Cardiac muscle cell (in vitro differentiated cells and primary cell): Measurements from ENCODE around the gene CD247. TPM values are rescaled to one million over a fixed set of nuclear protein-coding genes. Genes with fewer than 3 reads are reported as not detected.

Source experiments
- DNase-seq, 2 donors: peaks; one replicate each; pipeline versions ENCODE4 v3.0.0 to v3.0.0-alpha.2; 2010 to 2017; ENCODE audit warnings: low read depth in 1 of 2, low spot score in 1 of 2
- H3K27ac ChIP-seq: fragments of 200-600 bp; sonication (generic); 2 replicates; pipeline ENCODE4 v1.5.1; 2016
- H3K27me3 ChIP-seq: fragments of 200-600 bp; sonication (generic); 2 replicates; pipeline ENCODE4 v1.6.0; 2016; ENCODE audit warnings: control low read depth
- H3K36me3 ChIP-seq: fragments of 200-600 bp; sonication (generic); 2 replicates; pipeline ENCODE4 v1.5.1; 2016; ENCODE audit warnings: control low read depth
- H3K4me1 ChIP-seq: fragments of 200-600 bp; sonication (generic); 2 replicates; pipeline ENCODE4 v1.8.1; 2017; ENCODE audit warnings: low read depth, mild to moderate bottlenecking, mixed run types
- H3K4me3 ChIP-seq: fragments of 200-600 bp; sonication (generic); 2 replicates; pipeline ENCODE4 v1.5.1; 2016; ENCODE audit warnings: mild to moderate bottlenecking
- H3K9me3 ChIP-seq: fragments of 200-600 bp; sonication (generic); 2 replicates; pipeline ENCODE4 v1.5.1; 2017; ENCODE audit warnings: low read depth, mild to moderate bottlenecking, control low read depth
- polyA plus RNA-seq: library from polyadenylated mRNA; unstranded; fragments of >200 nt; fragmentation: Nextera tagmentation; extraction: Ambion mirVana; gene quantifications from 2 replicates; pipeline ENCODE4 v1.2.1, GENCODE V29; 2016
- total RNA-seq: library from RNA; depleted of rRNA; stranded (reverse); fragments of >200 nt; gene quantifications from 2 replicates; pipeline ENCODE4 v1.2.3, GENCODE V29; 2016
- TF ChIP-seq, protein P1 (sequence below): IDR thresholded peaks from 2 replicates; pipeline ENCODE4 v1.5.1; 2012; ENCODE audit warnings: low read depth, mild to moderate bottlenecking, low read length

CD247 gene
- total and polyA plus RNA-seq, 2 experiments from 2014 or later, result 0.80 TPM; not detected in 1

DNA sequence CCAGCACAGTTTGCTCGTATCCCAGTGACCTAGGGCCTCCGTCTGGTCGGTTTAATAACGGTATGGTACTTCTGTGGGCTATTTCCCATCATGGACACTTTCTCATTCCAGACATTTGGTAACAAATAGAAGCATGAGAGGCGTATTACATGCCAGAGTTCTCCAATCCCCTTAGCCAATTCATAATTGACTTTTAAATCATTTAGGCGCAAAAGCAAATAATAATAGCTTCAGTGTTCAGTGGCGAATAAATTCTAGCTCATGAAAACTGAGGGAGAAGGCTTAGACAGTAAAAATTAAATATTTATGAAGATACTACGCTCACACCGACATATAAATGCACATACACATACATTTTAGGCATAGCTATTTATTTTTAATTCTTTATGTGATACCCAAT lies 50.6 kb downstream of the CD247 start:
- TF ChIP-seq, protein P1, sequence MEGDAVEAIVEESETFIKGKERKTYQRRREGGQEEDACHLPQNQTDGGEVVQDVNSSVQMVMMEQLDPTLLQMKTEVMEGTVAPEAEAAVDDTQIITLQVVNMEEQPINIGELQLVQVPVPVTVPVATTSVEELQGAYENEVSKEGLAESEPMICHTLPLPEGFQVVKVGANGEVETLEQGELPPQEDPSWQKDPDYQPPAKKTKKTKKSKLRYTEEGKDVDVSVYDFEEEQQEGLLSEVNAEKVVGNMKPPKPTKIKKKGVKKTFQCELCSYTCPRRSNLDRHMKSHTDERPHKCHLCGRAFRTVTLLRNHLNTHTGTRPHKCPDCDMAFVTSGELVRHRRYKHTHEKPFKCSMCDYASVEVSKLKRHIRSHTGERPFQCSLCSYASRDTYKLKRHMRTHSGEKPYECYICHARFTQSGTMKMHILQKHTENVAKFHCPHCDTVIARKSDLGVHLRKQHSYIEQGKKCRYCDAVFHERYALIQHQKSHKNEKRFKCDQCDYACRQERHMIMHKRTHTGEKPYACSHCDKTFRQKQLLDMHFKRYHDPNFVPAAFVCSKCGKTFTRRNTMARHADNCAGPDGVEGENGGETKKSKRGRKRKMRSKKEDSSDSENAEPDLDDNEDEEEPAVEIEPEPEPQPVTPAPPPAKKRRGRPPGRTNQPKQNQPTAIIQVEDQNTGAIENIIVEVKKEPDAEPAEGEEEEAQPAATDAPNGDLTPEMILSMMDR, result no peak
- Histone ChIP-seq H3K36me3 (no peaks in the 10 kb centered on the region), H3K4me3 (no peak overlapping the region), H3K27ac (no peak overlapping the region), H3K27me3 (no peaks in the 10 kb centered on the region), H3K9me3 (no peaks in the 10 kb centered on the region), H3K4me1 (peaks cover 13% of the 10 kb centered on the region)
- no peak for DNase-seq

GRCh38 chr1:167467126-167467710 lies 51.1 kb downstream of the CD247 start:
- H3K9me3 ChIP-seq, result no peaks in the 10 kb centered on the region
- DNase-seq, result no peak
- TF ChIP-seq, protein P1, result no peak
- H3K27ac ChIP-seq, result no peak overlapping the region
- no peaks in the 10 kb centered on the region for H3K27me3 ChIP-seq
- H3K4me1 ChIP-seq, result peaks cover 13% of the 10 kb centered on the region
- no peak overlapping the region for H3K4me3 ChIP-seq
- H3K36me3 ChIP-seq, result no peaks in the 10 kb centered on the region

DNA sequence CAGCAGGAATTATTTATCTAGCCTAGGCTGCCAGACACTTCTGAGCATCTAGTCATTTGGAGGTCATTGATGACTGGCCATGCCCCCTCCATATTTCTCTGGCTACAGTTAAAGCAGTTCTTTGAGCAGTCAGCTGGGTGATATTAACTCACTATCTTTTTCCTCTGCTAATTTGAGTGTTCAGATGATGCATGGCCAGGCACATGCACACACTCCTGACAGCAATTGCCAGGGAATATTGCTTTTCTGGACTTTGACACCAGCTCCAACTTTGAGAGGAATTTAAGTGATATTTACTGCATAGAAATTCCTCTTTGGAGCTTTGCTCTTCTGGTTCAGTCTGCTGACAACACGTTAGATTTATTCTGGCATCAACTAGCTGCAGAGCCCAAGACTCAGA lies 52.6 kb downstream of the CD247 start:
- peaks cover 13% of the 10 kb centered on the region for H3K4me1 ChIP-seq
- no peaks in the 10 kb centered on the region for H3K27me3 ChIP-seq
- H3K27ac ChIP-seq, result no peak overlapping the region
- H3K36me3 ChIP-seq, result no peaks in the 10 kb centered on the region
- no peak for DNase-seq
- H3K4me3 ChIP-seq, result no peak overlapping the region
- TF ChIP-seq, protein P1, result no peak
- no peaks in the 10 kb centered on the region for H3K9me3 ChIP-seq

GRCh38 chr1:167465018-167465417 lies 53.3 kb downstream of the CD247 start:
- Histone ChIP-seq H3K4me1 (peaks cover 13% of the 10 kb centered on the region), H3K9me3 (no peaks in the 10 kb centered on the region), H3K4me3 (no peak overlapping the region), H3K36me3 (no peaks in the 10 kb centered on the region), H3K27ac (no peak overlapping the region), H3K27me3 (no peaks in the 10 kb centered on the region)
- TF ChIP-seq, protein P1, result no peak
- DNase-seq, result no peak

DNA sequence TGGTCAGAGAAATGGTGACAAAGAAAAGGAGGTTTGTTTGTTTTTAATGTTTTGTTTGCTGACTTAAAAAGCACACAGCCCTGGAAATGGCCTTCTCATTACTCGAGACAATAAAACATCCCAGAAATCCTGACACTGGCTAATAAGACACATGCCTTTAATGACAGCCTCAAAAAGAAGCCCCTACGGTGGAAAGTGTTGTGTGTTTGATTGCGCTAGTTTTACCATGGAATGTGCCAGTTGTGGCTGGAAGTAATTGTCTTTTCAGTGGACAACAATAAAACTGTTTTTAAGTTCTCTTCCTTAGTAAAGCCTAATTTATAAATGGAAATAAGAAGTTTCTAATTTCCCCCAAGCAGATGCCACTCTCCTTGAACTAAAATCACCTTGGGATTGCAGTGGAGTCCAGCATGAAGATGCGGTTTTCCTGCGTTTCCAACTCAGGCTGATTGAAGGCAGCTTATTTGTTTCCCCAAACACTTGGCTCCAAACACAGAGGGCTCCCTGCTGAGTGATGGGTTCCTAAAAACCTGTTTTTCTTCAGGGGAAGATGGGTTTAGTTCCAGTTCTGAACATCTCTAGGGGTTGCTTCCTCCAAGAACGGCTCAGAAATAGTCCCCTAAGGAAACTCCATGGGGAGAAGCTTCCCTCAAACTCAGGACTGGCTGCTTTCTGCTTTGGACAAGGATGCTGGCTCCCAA lies 54.3 kb downstream of the CD247 start:
- H3K4me1 ChIP-seq, result peaks cover 13% of the 10 kb centered on the region
- H3K27ac ChIP-seq, result no peak overlapping the region
- no peak for DNase-seq
- H3K9me3 ChIP-seq, result no peaks in the 10 kb centered on the region
- no peak overlapping the region for H3K4me3 ChIP-seq
- no peaks in the 10 kb centered on the region for H3K27me3 ChIP-seq
- TF ChIP-seq, protein P1, result no peak
- no peaks in the 10 kb centered on the region for H3K36me3 ChIP-seq
